BLaER1 (cell line): ENCODE measurements around the gene SLC4A4.

Experiments used
- H3K27ac ChIP-seq: shearing (Covaris generic); formaldehyde crosslinking; 2 replicates; pipeline ENCODE4 v1.8.1; 2022
- H3K27me3 ChIP-seq: shearing (Covaris generic); formaldehyde crosslinking; 2 replicates; pipeline ENCODE4 v1.8.1; 2022
- H3K36me3 ChIP-seq: shearing (Covaris generic); formaldehyde crosslinking; 2 replicates; pipeline ENCODE4 v1.8.1; 2022
- H3K4me1 ChIP-seq: shearing (Covaris generic); formaldehyde crosslinking; 2 replicates; pipeline ENCODE4 v1.8.1; 2022
- H3K4me2 ChIP-seq: shearing (Covaris generic); formaldehyde crosslinking; 2 replicates; pipeline ENCODE4 v1.8.1; 2022
- H3K4me3 ChIP-seq: shearing (Covaris generic); formaldehyde crosslinking; 2 replicates; pipeline ENCODE4 v1.8.1; 2022
- H3K9ac ChIP-seq: shearing (Covaris generic); formaldehyde crosslinking; 2 replicates; pipeline ENCODE4 v1.8.1; 2022
- H3K9me3 ChIP-seq: shearing (Covaris generic); formaldehyde crosslinking; 2 replicates; pipeline ENCODE4 v1.8.1; 2022
- H4K20me1 ChIP-seq: shearing (Covaris generic); formaldehyde crosslinking; 2 replicates; pipeline ENCODE4 v1.8.1; 2022
- Cebpa-rat ChIP-seq: shearing (Covaris generic); IDR thresholded peaks from 2 replicates; pipeline ENCODE4 v1.8.1; 2022

The SLC4A4 gene

GRCh38 chr4:71550220-71551165, 211.7 kb downstream of the SLC4A4 start:
- Histone ChIP-seq H3K9me3 (no peaks in the 10 kb centered on the region), H3K4me1 (no peaks in the 10 kb centered on the region), H3K9ac (no peak overlapping the region), H3K27ac (no peak overlapping the region), H3K4me2 (no peak overlapping the region), H3K36me3 (no peaks in the 10 kb centered on the region), H3K27me3 (no peaks in the 10 kb centered on the region), H4K20me1 (no peaks in the 10 kb centered on the region), H3K4me3 (no peak overlapping the region)
- no peak for TF ChIP-seq Cebpa-rat

GRCh38 chr4:71553605-71554004, 214.8 kb downstream of the SLC4A4 start:
- Histone ChIP-seq H3K4me2 (no peak overlapping the region), H3K27ac (no peak overlapping the region), H3K36me3 (no peaks in the 10 kb centered on the region), H4K20me1 (no peaks in the 10 kb centered on the region), H3K9me3 (no peaks in the 10 kb centered on the region), H3K27me3 (no peaks in the 10 kb centered on the region), H3K9ac (no peak overlapping the region), H3K4me1 (no peaks in the 10 kb centered on the region), H3K4me3 (no peak overlapping the region)
- TF ChIP-seq Cebpa-rat, result no peak

- H3K36me3 ChIP-seq, result no peaks in the 10 kb centered on the region
- no peak overlapping the region for H3K9ac ChIP-seq
- H3K4me1 ChIP-seq, result no peaks in the 10 kb centered on the region
- no peak for TF ChIP-seq Cebpa-rat
- no peak overlapping the region for H3K27ac ChIP-seq
- no peak overlapping the region for H3K4me3 ChIP-seq
- no peaks in the 10 kb centered on the region for H3K9me3 ChIP-seq
- H4K20me1 ChIP-seq, result no peaks in the 10 kb centered on the region
- H3K27me3 ChIP-seq, result no peaks in the 10 kb centered on the region
- no peak overlapping the region for H3K4me2 ChIP-seq
Observed at GRCh38 chr4:71554025-71554424, 215.2 kb downstream of the SLC4A4 start.

GRCh38 chr4:71558248-71558647, 219.4 kb downstream of the SLC4A4 start:
- H3K27me3 ChIP-seq, result no peaks in the 10 kb centered on the region
- H3K4me3 ChIP-seq, result no peak overlapping the region
- H3K4me1 ChIP-seq, result no peaks in the 10 kb centered on the region
- no peak overlapping the region for H3K27ac ChIP-seq
- H3K9me3 ChIP-seq, result no peaks in the 10 kb centered on the region
- TF ChIP-seq Cebpa-rat, result no peak
- no peaks in the 10 kb centered on the region for H4K20me1 ChIP-seq
- no peaks in the 10 kb centered on the region for H3K36me3 ChIP-seq
- no peak overlapping the region for H3K9ac ChIP-seq
- H3K4me2 ChIP-seq, result no peak overlapping the region

- H3K27ac ChIP-seq, result no peak overlapping the region
- no peaks in the 10 kb centered on the region for H3K9me3 ChIP-seq
- no peak overlapping the region for H3K9ac ChIP-seq
- no peaks in the 10 kb centered on the region for H4K20me1 ChIP-seq
- H3K4me3 ChIP-seq, result no peak overlapping the region
- H3K4me1 ChIP-seq, result no peaks in the 10 kb centered on the region
- H3K36me3 ChIP-seq, result no peaks in the 10 kb centered on the region
- H3K4me2 ChIP-seq, result no peak overlapping the region
- no peak for TF ChIP-seq Cebpa-rat
- H3K27me3 ChIP-seq, result no peaks in the 10 kb centered on the region
Observed at GRCh38 chr4:71559957-71560571, 221.2 kb downstream of the SLC4A4 start.

- H3K27me3 ChIP-seq, result no peaks in the 10 kb centered on the region
- H3K9me3 ChIP-seq, result no peaks in the 10 kb centered on the region
- no peaks in the 10 kb centered on the region for H4K20me1 ChIP-seq
- no peak overlapping the region for H3K4me2 ChIP-seq
- no peaks in the 10 kb centered on the region for H3K36me3 ChIP-seq
- no peak for TF ChIP-seq Cebpa-rat
- H3K4me1 ChIP-seq, result no peaks in the 10 kb centered on the region
- H3K9ac ChIP-seq, result no peak overlapping the region
- no peak overlapping the region for H3K4me3 ChIP-seq
- no peak overlapping the region for H3K27ac ChIP-seq
Observed at GRCh38 chr4:71564775-71565174, 226.0 kb downstream of the SLC4A4 start.

- H3K4me3 ChIP-seq, result no peak overlapping the region
- no peak for TF ChIP-seq Cebpa-rat
- H3K27me3 ChIP-seq, result no peaks in the 10 kb centered on the region
Observed at GRCh38 chr4:71566856-71567255, 228.0 kb downstream of the SLC4A4 start.

GRCh38 chr4:71568131-71568530, 229.3 kb downstream of the SLC4A4 start:
- Histone ChIP-seq H4K20me1 (no peaks in the 10 kb centered on the region), H3K4me1 (no peaks in the 10 kb centered on the region), H3K4me3 (no peak overlapping the region), H3K9me3 (no peaks in the 10 kb centered on the region), H3K27ac (no peak overlapping the region), H3K27me3 (no peaks in the 10 kb centered on the region), H3K9ac (no peak overlapping the region), H3K36me3 (no peaks in the 10 kb centered on the region), H3K4me2 (no peak overlapping the region)
- no peak for TF ChIP-seq Cebpa-rat

More at GRCh38 chr4:71566856-71567255, 228.0 kb downstream of the SLC4A4 start:
- Histone ChIP-seq H3K27ac (no peak overlapping the region), H3K4me1 (no peaks in the 10 kb centered on the region), H3K36me3 (no peaks in the 10 kb centered on the region), H3K9ac (no peak overlapping the region), H4K20me1 (no peaks in the 10 kb centered on the region), H3K4me2 (no peak overlapping the region), H3K9me3 (no peaks in the 10 kb centered on the region)

- Histone ChIP-seq H3K36me3 (no peaks in the 10 kb centered on the region), H3K4me2 (no peak overlapping the region), H3K27ac (no peak overlapping the region), H4K20me1 (no peaks in the 10 kb centered on the region), H3K27me3 (no peaks in the 10 kb centered on the region), H3K4me3 (no peak overlapping the region), H3K9ac (no peak overlapping the region), H3K4me1 (no peaks in the 10 kb centered on the region), H3K9me3 (no peaks in the 10 kb centered on the region)
- no peak for TF ChIP-seq Cebpa-rat
Observed at GRCh38 chr4:71570492-71570891, 231.7 kb downstream of the SLC4A4 start.

- Histone ChIP-seq H3K27ac (no peak overlapping the region), H3K4me1 (no peaks in the 10 kb centered on the region), H4K20me1 (no peaks in the 10 kb centered on the region), H3K9ac (no peak overlapping the region), H3K4me2 (no peak overlapping the region), H3K4me3 (no peak overlapping the region), H3K9me3 (no peaks in the 10 kb centered on the region), H3K27me3 (no peaks in the 10 kb centered on the region), H3K36me3 (no peaks in the 10 kb centered on the region)
- TF ChIP-seq Cebpa-rat, result no peak
Observed at GRCh38 chr4:71571346-71571745, 232.5 kb downstream of the SLC4A4 start.
